IPS DF 6.9 (cell line): ENCODE data around the gene SPHK2.

Experiments used
- DNase-seq: peaks from one replicate; pipeline ENCODE4 v3.0.0-alpha.2; 2013; ENCODE audit warnings: low read depth, low spot score
- H3K27ac ChIP-seq: one replicate; pipeline ENCODE4 v1.5.1; 2013; ENCODE audit warnings: low read length, control low read depth
- H3K27me3 ChIP-seq: 2 replicates; pipeline ENCODE4 v1.6.1; 2013; ENCODE audit warnings: mild to moderate bottlenecking, low read length; ENCODE audit not compliant: control insufficient read depth, insufficient read depth
- H3K36me3 ChIP-seq: 2 replicates; pipeline ENCODE4 v1.6.1; 2013; ENCODE audit warnings: low read length; ENCODE audit not compliant: control insufficient read depth, insufficient read depth
- H3K4me1 ChIP-seq: 2 replicates; pipeline ENCODE4 v1.6.1; 2013; ENCODE audit warnings: low read length; ENCODE audit not compliant: control insufficient read depth, insufficient read depth
- H3K4me3 ChIP-seq: 2 replicates; pipeline ENCODE4 v1.5.1; 2013; ENCODE audit warnings: mild to moderate bottlenecking, low read length
- H3K9me3 ChIP-seq: 2 replicates; pipeline ENCODE4 v1.6.1; 2013; ENCODE audit warnings: low read length, inconsistent platforms; ENCODE audit not compliant: control insufficient read depth, insufficient read depth
- WGBS: extraction: QIAGEN DNeasy Blood & Tissue Kit; methylation state at CpG from one replicate; pipeline ENCODE4 v1.1.7; 2013; ENCODE audit warnings: mixed read lengths, missing lambda C conversion rate; ENCODE audit not compliant: insufficient read length, insufficient coverage; 5-methylcytosine and 5-hydroxymethylcytosine counted together

Gene SPHK2

GRCh38 chr19:48624791-48625723 lies 5.8 kb downstream of the SPHK2 start:
- no peak for DNase-seq
- H3K36me3 ChIP-seq: peaks cover 11% of the 10 kb centered on the region; the same call in 1 of the 2 replicates
- peak overlapping the region; percentile 80; the same call in 1 of the 2 replicates for H3K4me3 ChIP-seq
- no peaks in the 10 kb centered on the region for H3K27me3 ChIP-seq
- no peaks in the 10 kb centered on the region for H3K9me3 ChIP-seq
- no CpG with 5 or more reads among the region's 24 CpGs for WGBS
- H3K4me1 ChIP-seq: peaks cover 7% of the 10 kb centered on the region
- H3K27ac ChIP-seq: no peak overlapping the region

GRCh38 chr19:48625891-48626327 lies 6.6 kb downstream of the SPHK2 start:
- peaks cover 7% of the 10 kb centered on the region for H3K4me1 ChIP-seq
- no peaks in the 10 kb centered on the region for H3K9me3 ChIP-seq
- no CpG with 5 or more reads among the region's 30 CpGs for WGBS
- H3K27me3 ChIP-seq: no peaks in the 10 kb centered on the region
- H3K36me3 ChIP-seq: peaks cover 11% of the 10 kb centered on the region; the same call in 1 of the 2 replicates
- H3K27ac ChIP-seq: no peak overlapping the region
- no peak for DNase-seq
- H3K4me3 ChIP-seq: no peak overlapping the region

- no peak overlapping the region for H3K4me3 ChIP-seq
- peaks cover 11% of the 10 kb centered on the region; the same call in 1 of the 2 replicates for H3K36me3 ChIP-seq
- no peaks in the 10 kb centered on the region for H3K9me3 ChIP-seq
- H3K27me3 ChIP-seq: no peaks in the 10 kb centered on the region
- no peak for DNase-seq
- no CpG with 5 or more reads among the region's 6 CpGs for WGBS
- H3K27ac ChIP-seq: no peak overlapping the region
- H3K4me1 ChIP-seq: peaks cover 10% of the 10 kb centered on the region
These were observed 8.0 kb downstream of the SPHK2 start for GRCh38 chr19:48627201-48627864.

- Histone ChIP-seq H3K4me1 (peaks cover 10% of the 10 kb centered on the region), H3K27ac (no peak overlapping the region)
- WGBS: no CpG with 5 or more reads among the region's 17 CpGs
These were observed 8.6 kb downstream of the SPHK2 start for GRCh38 chr19:48627865-48628314.

GRCh38 chr19:48628486-48629296 lies 9.4 kb downstream of the SPHK2 start:
- DNase-seq: no peak
- Histone ChIP-seq H3K4me1 (peaks cover 10% of the 10 kb centered on the region), H3K27me3 (no peaks in the 10 kb centered on the region), H3K36me3 (peaks cover 11% of the 10 kb centered on the region; the same call in 1 of the 2 replicates), H3K4me3 (no peak overlapping the region), H3K9me3 (no peaks in the 10 kb centered on the region), H3K27ac (no peak overlapping the region)
- WGBS: no CpG with 5 or more reads among the region's 34 CpGs

More at GRCh38 chr19:48627865-48628314, 8.6 kb downstream of the SPHK2 start:
- Histone ChIP-seq H3K9me3 (no peaks in the 10 kb centered on the region), H3K4me3 (no peak overlapping the region), H3K27me3 (no peaks in the 10 kb centered on the region), H3K36me3 (peaks cover 11% of the 10 kb centered on the region; the same call in 1 of the 2 replicates)
- DNase-seq: no peak

GRCh38 chr19:48629297-48629598 lies 9.9 kb downstream of the SPHK2 start:
- WGBS: no CpG with 5 or more reads among the region's 22 CpGs
- peaks cover 11% of the 10 kb centered on the region; the same call in 1 of the 2 replicates for H3K36me3 ChIP-seq
- no peaks in the 10 kb centered on the region for H3K9me3 ChIP-seq
- no peak overlapping the region for H3K4me3 ChIP-seq
- no peak overlapping the region for H3K27ac ChIP-seq
- DNase-seq: no peak
- H3K4me1 ChIP-seq: peaks cover 13% of the 10 kb centered on the region
- H3K27me3 ChIP-seq: no peaks in the 10 kb centered on the region

GRCh38 chr19:48629599-48630295 lies 10.4 kb downstream of the SPHK2 start:
- peak; percentile 98 for DNase-seq
- H3K36me3 ChIP-seq: peaks cover 11% of the 10 kb centered on the region; the same call in 1 of the 2 replicates
- H3K27ac ChIP-seq: no peak overlapping the region
- WGBS: no CpG with 5 or more reads among the region's 48 CpGs
- peaks cover 13% of the 10 kb centered on the region for H3K4me1 ChIP-seq
- no peak overlapping the region for H3K4me3 ChIP-seq
- H3K9me3 ChIP-seq: no peaks in the 10 kb centered on the region
- H3K27me3 ChIP-seq: no peaks in the 10 kb centered on the region

- Histone ChIP-seq H3K36me3 (peaks cover 11% of the 10 kb centered on the region; the same call in 1 of the 2 replicates), H3K27ac (no peak overlapping the region), H3K4me3 (peak overlapping the region; percentile 6; the same call in 1 of the 2 replicates), H3K4me1 (peaks cover 12% of the 10 kb centered on the region), H3K9me3 (no peaks in the 10 kb centered on the region), H3K27me3 (no peaks in the 10 kb centered on the region)
- no peak for DNase-seq
- no CpG with 5 or more reads among the region's 47 CpGs for WGBS
These were observed 11.2 kb downstream of the SPHK2 start for GRCh38 chr19:48630296-48631063.

GRCh38 chr19:48631225-48631624 lies 11.9 kb downstream of the SPHK2 start:
- peaks cover 12% of the 10 kb centered on the region for H3K4me1 ChIP-seq
- no peak overlapping the region for H3K27ac ChIP-seq
- H3K9me3 ChIP-seq: no peaks in the 10 kb centered on the region
- H3K27me3 ChIP-seq: no peaks in the 10 kb centered on the region; the same call in 1 of the 2 replicates
- DNase-seq: no peak
- no CpG with 5 or more reads among the region's 3 CpGs for WGBS
- peaks cover 5% of the 10 kb centered on the region; the same call in 1 of the 2 replicates for H3K36me3 ChIP-seq
- H3K4me3 ChIP-seq: no peak overlapping the region
